8988T (cell line): ENCODE measurements around the gene CRACDL.

ENCODE experiments used
- DNase-seq: peaks from one replicate; pipeline ENCODE4 v3.0.0; 2011

Gene CRACDL

DNA sequence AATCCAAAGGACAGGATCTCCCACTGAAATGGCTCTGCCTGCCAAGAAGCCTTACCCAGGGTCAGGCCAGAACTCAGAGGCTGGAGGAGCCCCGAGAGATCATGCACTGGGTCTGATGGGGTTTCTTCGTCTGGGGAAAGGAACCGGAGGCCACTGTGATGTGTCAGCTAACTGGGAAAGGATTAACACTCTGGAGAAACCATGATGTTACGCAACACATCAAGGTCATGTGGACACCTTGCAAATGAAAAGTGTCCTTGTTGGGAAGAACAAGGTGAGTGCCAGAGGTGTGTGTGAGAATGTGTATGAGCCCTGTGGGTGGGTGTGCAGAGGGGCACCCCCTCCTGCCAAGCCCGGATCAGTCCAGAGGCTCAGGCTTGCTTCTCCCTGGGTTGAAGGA lies 86.9 kb downstream of the CRACDL start:
- DNase-seq: no peak

DNA sequence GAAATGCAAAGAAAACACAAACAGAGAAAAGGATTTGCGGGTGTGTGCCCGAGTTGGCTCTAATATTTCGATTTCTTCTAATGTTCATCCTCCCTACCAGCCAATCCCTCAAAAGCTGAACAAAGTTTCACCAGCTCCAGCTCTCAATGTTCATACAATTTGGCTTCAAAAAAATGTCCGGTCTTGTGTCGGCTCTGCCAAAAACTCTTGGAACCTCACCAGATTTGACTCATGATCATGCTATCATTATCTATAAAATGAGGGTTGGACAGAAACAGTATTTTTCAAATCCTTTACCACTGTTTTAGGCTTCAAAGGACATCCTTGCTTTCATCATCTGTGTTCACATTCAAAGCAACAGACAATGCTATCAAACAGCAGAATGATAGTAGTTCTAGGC lies 88.2 kb downstream of the CRACDL start:
- DNase-seq: no peak

GRCh38 chr2:98846041-98846440 lies 90.0 kb downstream of the CRACDL start:
- no peak for DNase-seq

DNA sequence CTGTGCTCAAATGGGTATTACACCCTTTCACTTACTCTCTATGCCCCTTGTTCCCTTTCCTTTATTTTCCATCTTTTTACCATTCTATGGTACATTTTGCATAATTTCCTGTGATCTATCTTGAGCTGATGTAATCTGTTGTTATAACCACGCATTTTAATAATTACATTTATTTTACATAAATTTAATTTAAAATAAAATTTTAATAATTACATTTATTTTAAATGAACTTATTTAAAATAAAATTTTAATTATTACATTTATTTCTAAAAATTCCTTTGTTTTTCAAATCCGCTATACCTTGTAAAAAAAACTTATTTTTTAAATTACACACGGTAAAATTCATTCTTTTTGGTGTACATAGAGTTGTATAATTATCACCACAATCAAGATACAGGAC lies 93.9 kb downstream of the CRACDL start:
- no peak for DNase-seq

- DNase-seq: no peak
Observed at GRCh38 chr2:98839292-98839691, 96.7 kb downstream of the CRACDL start.

DNA sequence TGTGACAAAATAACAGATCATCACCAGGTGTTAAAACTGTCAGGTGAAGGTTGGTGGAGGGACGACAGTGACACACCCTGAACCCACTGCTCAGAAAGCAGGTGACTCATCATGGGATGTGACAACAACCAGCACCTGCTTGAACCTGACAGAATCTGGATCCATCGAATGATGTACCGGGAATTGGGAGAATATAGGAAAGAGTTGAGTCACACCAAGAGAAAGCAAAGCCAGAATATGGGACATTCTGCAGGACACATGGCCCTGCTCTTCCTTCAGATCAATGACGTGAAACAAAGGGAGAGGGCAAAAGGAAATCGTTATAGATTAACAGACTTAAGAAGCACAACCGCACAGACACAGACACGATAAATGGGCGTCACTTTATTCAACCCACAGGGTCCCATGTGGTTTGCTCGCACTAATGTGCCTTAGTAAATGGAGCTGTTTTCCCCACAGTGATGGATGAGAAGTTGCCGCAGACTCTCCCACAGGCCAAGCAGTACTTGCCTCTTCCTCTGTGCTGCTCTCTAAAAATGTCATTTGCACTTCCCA lies 100.1 kb downstream of the CRACDL start:
- DNase-seq: no peak

GRCh38 chr2:98833917-98834263 lies 102.1 kb downstream of the CRACDL start:
- DNase-seq: no peak

GRCh38 chr2:98833172-98833916 lies 102.7 kb downstream of the CRACDL start:
- no peak for DNase-seq

DNA sequence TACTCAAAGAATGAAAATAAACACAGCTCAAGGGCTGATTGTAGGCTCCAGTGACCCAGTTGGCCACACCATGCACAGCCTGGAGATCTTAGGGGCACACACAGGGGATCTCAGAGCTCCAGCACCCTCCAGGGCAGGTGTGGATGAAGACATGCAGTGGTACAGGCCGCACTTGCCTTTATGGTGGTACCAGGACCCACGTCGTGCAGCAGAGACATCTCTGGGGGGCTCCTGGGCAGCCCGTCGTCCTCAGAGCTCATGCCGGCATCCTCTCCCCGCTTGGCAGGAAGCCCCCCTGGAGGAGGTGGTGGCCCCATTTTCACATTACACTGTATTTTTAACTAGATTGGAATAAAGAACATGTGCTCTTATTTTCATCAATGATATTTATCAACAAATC lies 103.9 kb downstream of the CRACDL start:
- no peak for DNase-seq

GRCh38 chr2:98830571-98831145 lies 105.4 kb downstream of the CRACDL start:
- no peak for DNase-seq

DNA sequence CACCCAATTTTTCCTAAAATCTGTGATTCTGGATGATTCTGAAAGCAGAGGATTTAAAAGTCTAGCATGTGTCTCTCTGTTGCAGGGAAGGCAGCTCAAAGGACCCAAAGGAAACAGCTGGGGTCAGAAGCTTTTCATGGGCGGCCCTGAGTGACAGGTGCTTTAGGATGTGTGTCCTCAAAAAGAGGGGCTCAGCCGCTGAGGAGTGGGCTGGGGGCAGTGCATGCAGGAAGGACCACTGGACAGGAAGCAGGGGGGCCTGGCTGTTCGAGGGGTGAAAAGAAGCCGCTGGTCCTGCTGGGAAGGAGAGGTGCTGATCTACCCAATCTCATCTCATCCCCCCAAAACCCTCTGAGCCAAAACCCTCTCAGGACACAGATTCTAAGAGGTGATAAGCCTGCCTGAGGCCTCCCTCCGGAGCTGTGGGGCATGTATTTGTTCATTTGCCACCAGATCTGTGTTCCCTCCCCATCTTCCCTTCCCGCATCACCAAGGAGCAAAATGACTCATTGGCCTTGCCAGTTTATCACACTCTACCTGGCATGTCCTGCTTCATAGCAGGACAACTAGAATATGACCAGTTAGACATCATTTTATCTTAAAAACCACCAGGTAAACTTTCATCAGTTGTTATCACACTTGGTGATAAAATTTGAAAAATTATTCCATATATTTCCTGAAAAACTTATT lies 106.3 kb downstream of the CRACDL start:
- DNase-seq: no peak

DNA sequence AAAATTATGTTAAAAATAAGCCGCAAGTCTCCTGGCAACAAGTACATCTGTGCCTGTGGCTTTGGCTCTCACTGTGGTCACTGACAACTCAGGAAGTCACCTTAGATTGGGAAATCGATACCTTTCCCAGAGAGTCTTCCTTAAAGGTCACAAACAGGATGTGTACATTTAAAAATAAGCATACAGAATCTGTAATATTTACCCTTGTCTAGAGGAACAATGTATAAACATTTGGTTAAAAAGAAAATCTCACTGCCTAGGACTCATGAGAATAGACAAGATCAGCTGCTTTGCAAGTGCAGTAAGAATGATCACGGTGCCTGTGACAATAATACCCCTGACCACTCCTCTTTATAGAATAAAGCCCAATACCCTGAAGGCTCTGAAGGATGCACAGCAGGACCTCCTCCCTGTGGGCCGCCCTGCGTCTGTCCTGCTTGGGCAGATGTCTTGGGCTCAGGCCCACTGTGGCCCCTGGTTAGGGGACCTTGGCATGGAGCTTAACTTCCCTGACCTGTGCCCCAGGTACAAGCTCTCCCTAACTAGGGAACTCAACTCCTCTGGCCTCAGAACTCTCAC lies 107.1 kb downstream of the CRACDL start:
- no peak for DNase-seq

DNA sequence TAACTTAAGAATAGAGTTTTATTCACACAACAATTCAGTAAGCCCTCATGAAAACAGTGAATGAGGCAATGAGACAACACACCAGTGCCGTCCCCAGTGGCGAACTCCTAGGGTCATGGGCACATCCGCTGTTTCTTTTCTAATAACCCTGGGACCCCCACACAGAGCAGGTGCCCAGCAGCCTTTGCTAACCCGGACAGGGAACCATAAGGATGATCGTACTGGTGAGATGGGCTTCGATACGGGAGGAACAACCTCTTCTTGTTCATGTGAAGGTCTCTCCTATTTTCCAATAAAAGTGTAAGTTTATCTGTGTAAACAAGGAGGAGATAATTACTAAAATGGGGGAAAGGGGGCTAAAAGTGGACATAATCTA lies 107.7 kb downstream of the CRACDL start:
- DNase-seq: no peak

- no peak for DNase-seq
Observed at GRCh38 chr2:98827625-98828368, 108.2 kb downstream of the CRACDL start.

DNA sequence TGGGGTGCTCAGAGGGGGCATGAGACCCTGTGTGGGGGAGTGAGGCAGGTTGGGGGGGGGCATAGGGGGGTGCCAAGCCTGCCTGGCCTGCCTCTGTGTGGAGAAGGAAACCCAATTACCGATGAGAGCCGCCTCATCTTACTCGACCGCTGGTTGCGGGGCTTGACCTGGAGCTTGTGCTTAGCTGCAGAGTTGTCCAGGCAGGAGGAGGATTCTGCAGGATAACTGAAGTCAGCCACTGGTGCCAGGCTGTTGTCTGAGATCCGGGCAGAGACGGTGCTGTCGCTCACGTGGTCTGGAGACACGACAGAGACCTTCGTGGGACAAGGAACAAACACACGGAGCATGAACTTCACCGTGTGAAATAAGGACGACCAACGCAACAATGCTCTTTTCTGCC lies 109.2 kb downstream of the CRACDL start:
- no peak for DNase-seq

DNA sequence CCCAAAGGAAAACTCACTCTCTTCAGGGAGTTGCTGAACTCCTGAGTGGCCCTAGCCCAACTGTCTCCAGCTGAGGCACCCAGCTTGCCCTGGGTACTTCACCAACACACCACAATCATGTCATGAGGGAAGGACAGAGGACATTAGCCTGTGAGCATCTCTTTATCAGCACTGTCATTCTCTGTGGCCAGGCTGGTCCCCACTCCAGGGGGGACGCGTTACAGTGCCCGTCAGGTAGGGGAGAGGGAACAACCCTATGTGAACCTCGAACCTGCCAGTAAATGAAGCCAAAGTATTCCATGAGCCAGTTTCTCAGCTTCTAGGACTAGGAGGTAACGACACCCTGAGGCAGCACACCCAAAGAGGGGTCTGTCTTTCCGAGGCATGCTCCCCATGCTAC lies 110.2 kb downstream of the CRACDL start:
- DNase-seq: no peak

DNA sequence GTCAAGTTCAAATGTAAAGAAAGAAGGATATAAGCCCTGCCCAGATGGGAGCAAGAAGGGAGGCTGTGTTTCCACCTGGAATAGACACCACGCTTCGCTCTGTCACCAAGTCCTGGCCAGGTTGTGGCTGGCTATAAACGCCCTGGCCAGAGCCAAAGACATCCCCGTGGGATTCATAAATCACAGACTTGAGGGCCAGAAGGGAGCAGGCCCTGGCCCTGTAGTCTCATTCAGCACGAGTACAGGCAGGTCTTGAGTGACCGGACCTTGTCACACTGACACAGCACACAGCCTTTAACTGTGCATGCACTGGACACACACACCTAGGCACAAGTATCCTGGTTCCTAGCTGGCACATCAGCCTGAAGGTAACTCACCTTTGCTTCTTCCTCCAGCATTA lies 110.6 kb downstream of the CRACDL start:
- no peak for DNase-seq

- DNase-seq: no peak
Observed at GRCh38 chr2:98825020-98825350, 111.0 kb downstream of the CRACDL start.

- DNase-seq: no peak
Observed at GRCh38 chr2:98824256-98825019, 111.6 kb downstream of the CRACDL start.

- DNase-seq: no peak
Observed at GRCh38 chr2:98823196-98824170, 112.5 kb downstream of the CRACDL start.
